ENCODE data around the gene CYTH3. TPM values are rescaled to one million over a fixed set of nuclear protein-coding genes. Genes with fewer than 3 reads are reported as not detected.
A peak's percentile ranks its signal among the peaks of the same experiment; 100 is the strongest.

CYTH3 gene
- total and polyA plus RNA-seq, 2 donors (not counting 3 experiments of a cell fraction or from before 2014, with no cell fraction given): 8.6 to 11.2 TPM

DNA sequence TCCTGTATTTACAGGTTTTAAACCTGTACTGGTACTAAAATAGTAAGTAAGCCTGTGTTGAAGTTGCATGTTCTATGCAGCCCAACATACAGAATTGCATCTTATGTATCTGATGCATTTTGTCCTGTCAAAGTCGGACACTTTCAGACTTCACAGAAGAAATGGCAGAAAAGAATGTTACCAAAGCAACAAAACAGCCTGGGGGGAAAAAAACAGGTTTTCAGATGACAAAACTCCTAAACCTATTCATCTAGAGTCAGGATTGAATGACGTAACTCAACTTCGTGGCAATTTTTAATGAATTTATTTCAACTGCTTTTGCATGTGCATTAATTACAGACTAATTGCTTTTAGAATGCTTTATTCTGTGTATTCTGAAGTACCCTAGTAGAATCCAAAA is 28.4 kb downstream of the CYTH3 start:
- no peaks in the 10 kb centered on the region for H3K79me2 ChIP-seq (ENCODE audit: control insufficient read depth, insufficient read depth, low read length)
- peak; percentile 33 for FAIRE-seq
- H3K4me2 ChIP-seq (ENCODE audit: insufficient read depth, low read length): no peak overlapping the region
- BruUV-seq (replicated peaks): no TSS peak
- dilution Hi-C loops (cut with MboI; ENCODE audit: extremely low pct_ligation_motif_present, low sequenced_read_pairs): no loop called here
- POLR2A ChIA-PET: no interaction called here
- no peaks in the 10 kb centered on the region for H3K27me3 ChIP-seq (ENCODE audit: control insufficient read depth in 2 of 2, insufficient read depth in 2 of 2, low read length in 2 of 2)
- H4K20me1 ChIP-seq (replicated peaks; ENCODE audit: control insufficient read depth, extremely low read depth, insufficient read depth, low read length): no peaks in the 10 kb centered on the region
- no peak overlapping the region for H3K4me3 ChIP-seq (replicated peaks in 1 of 3; ENCODE audit: insufficient read depth in 1 of 3, low read depth in 1 of 3, low read length in 3 of 3)
- intact Hi-C loops (cut with micrococcal nuclease): no loop called here
- H3K9me3 ChIP-seq (replicated peaks; ENCODE audit: control insufficient read depth, insufficient read depth, low read length): no peaks in the 10 kb centered on the region
- CTCF ChIA-PET: no interaction called here
- H3K36me3 ChIP-seq (ENCODE audit: control insufficient read depth in 2 of 2, extremely low read depth in 1 of 2, insufficient read depth in 2 of 2, low read length in 2 of 2): no peaks in the 10 kb centered on the region
- H3K4me1 ChIP-seq (ENCODE audit: control insufficient read depth, extremely low read depth, insufficient read depth, low read length): peaks cover 5% of the 10 kb centered on the region
- no peaks in the 10 kb centered on the region for H3K9me1 ChIP-seq (replicated peaks; ENCODE audit: control insufficient read depth, extremely low read depth, insufficient read depth, low read length)
- H3K27ac ChIP-seq (ENCODE audit: insufficient read depth, low read depth, low read length): no peak overlapping the region
- DNase-seq (ENCODE audit: low read depth, low spot score): no peak
- TF ChIP-seq, protein P1, sequence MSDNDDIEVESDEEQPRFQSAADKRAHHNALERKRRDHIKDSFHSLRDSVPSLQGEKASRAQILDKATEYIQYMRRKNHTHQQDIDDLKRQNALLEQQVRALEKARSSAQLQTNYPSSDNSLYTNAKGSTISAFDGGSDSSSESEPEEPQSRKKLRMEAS (IDR thresholded peaks at IDR 0.05; ENCODE audit: insufficient read depth, insufficient read length): no peak
- TF ChIP-seq GATA2 (IDR thresholded peaks at IDR 0.05; ENCODE audit: insufficient read depth, insufficient read length, low read depth, low read length) (no peak), POLR2AphosphoS5 (IDR thresholded peaks at IDR 0.05; ENCODE audit: insufficient read depth, low read depth, low read length) (no peak), JUN (IDR thresholded peaks at IDR 0.05; ENCODE audit: borderline replicate concordance, insufficient read depth, insufficient read length, low read depth) (no peak), EZH2 (IDR thresholded peaks at IDR 0.05; ENCODE audit: borderline replicate concordance, low read depth, low read length, severe bottlenecking) (no peak), MYC (IDR thresholded peaks at IDR 0.05; ENCODE audit: low read depth, low read length) (no peak), POLR2A (IDR thresholded peaks at IDR 0.05; ENCODE audit: low read depth, low read length) (no peak), FOS (IDR thresholded peaks at IDR 0.05; ENCODE audit: borderline replicate concordance, insufficient read depth, low read length) (no peak)
- TF ChIP-seq, protein P2, sequence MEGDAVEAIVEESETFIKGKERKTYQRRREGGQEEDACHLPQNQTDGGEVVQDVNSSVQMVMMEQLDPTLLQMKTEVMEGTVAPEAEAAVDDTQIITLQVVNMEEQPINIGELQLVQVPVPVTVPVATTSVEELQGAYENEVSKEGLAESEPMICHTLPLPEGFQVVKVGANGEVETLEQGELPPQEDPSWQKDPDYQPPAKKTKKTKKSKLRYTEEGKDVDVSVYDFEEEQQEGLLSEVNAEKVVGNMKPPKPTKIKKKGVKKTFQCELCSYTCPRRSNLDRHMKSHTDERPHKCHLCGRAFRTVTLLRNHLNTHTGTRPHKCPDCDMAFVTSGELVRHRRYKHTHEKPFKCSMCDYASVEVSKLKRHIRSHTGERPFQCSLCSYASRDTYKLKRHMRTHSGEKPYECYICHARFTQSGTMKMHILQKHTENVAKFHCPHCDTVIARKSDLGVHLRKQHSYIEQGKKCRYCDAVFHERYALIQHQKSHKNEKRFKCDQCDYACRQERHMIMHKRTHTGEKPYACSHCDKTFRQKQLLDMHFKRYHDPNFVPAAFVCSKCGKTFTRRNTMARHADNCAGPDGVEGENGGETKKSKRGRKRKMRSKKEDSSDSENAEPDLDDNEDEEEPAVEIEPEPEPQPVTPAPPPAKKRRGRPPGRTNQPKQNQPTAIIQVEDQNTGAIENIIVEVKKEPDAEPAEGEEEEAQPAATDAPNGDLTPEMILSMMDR (IDR thresholded peaks at IDR 0.05; ENCODE audit: extremely low read depth in 1 of 2, insufficient read depth in 1 of 2, low read depth in 1 of 2, low read length in 2 of 2): no peak
- H3K9ac ChIP-seq (replicated peaks; ENCODE audit: extremely low read depth, insufficient read depth, low read length): no peak overlapping the region
- H2AFZ ChIP-seq (ENCODE audit: low read depth, low read length): no peak overlapping the region

Measured in endothelial cell of umbilical vein (primary cell).